Keratinocyte (primary cell): ENCODE results near the gene UCKL1. TPM values are rescaled to one million over a fixed set of nuclear protein-coding genes. Genes with fewer than 3 reads are reported as not detected.
"Not testable (repeated sequence)": the region's sequence is repeated elsewhere in the genome, so short reads cannot be mapped to it uniquely, and the experiment has no call there.

Source experiments
- DNase-seq: peaks from one replicate; pipeline ENCODE4 v3.0.0-alpha.2; 2011; ENCODE audit warnings: low read depth, missing footprints, low spot score
- FAIRE-seq: peaks from 2 replicates; lab custom pipeline; 2011; peaks lifted over from hg19 to GRCh38; lab: Jason Lieb, UNC
- H2AFZ ChIP-seq: 2 replicates; pipeline ENCODE4 v1.6.0; 2012; ENCODE audit warnings: low read length, control low read depth, inconsistent platforms; ENCODE audit not compliant: control insufficient read depth
- H3K27ac ChIP-seq: 2 replicates; pipeline ENCODE4 v1.5.1; 2011; ENCODE audit warnings: low read length; ENCODE audit not compliant: control insufficient read depth, insufficient read depth
- H3K27me3 ChIP-seq: 3 replicates; pipeline ENCODE4 v1.6.0; 2011; ENCODE audit warnings: low read length; ENCODE audit not compliant: control insufficient read depth, insufficient read depth; ENCODE audit errors: extremely low read depth
- H3K36me3 ChIP-seq, 2 experiments: 2 replicates in 1 of 2; 3 replicates in 1 of 2; pipeline ENCODE4 v1.5.1; 2011; ENCODE audit warnings: low read length in 2 of 2, mild to moderate bottlenecking in 1 of 2; ENCODE audit not compliant: control insufficient read depth in 2 of 2, insufficient read depth in 2 of 2; ENCODE audit errors: extremely low read depth in 1 of 2
- H3K4me1 ChIP-seq: 3 replicates; pipeline ENCODE4 v1.5.1; 2011; ENCODE audit warnings: low read length; ENCODE audit not compliant: control insufficient read depth, insufficient read depth; ENCODE audit errors: extremely low read depth
- H3K4me2 ChIP-seq: 3 replicates; pipeline ENCODE4 v1.6.0; 2011; ENCODE audit warnings: low read depth, low read length; ENCODE audit not compliant: control insufficient read depth, insufficient read depth; ENCODE audit errors: extremely low read depth
- H3K4me3 ChIP-seq, 3 experiments: fragments of 200-600 bp in 1 of 3; sonication (generic) in 1 of 3; 2 replicates in 2 of 3; 3 replicates in 1 of 3; pipeline ENCODE4 v1.5.1; 2011 to 2016; ENCODE audit warnings: low read length in 3 of 3, mild to moderate bottlenecking in 3 of 3, control low read depth in 2 of 3, inconsistent platforms in 1 of 3, low read depth in 1 of 3, mixed read lengths in 1 of 3, mixed run types in 1 of 3, moderate library complexity in 1 of 3; ENCODE audit not compliant: control insufficient read depth in 2 of 3, insufficient read depth in 2 of 3; ENCODE audit errors: extremely low read depth in 1 of 3
- H3K79me2 ChIP-seq: 2 replicates; pipeline ENCODE4 v1.6.0; 2012; ENCODE audit warnings: low read length; ENCODE audit not compliant: control insufficient read depth, insufficient read depth
- H3K9ac ChIP-seq: 3 replicates; pipeline ENCODE4 v1.6.0; 2011; ENCODE audit warnings: low read length; ENCODE audit not compliant: control insufficient read depth, insufficient read depth; ENCODE audit errors: extremely low read depth
- H3K9me1 ChIP-seq: 3 replicates; pipeline ENCODE4 v1.6.0; 2011; ENCODE audit warnings: low read length; ENCODE audit not compliant: control insufficient read depth, insufficient read depth; ENCODE audit errors: extremely low read depth
- H3K9me3 ChIP-seq: 2 replicates; pipeline ENCODE4 v1.5.1; 2012; ENCODE audit warnings: low read depth, low read length; ENCODE audit not compliant: control insufficient read depth
- H4K20me1 ChIP-seq: 3 replicates; pipeline ENCODE4 v1.6.0; 2011; ENCODE audit warnings: low read length; ENCODE audit not compliant: control insufficient read depth, insufficient read depth; ENCODE audit errors: extremely low read depth
- EZH2 ChIP-seq: IDR thresholded peaks from one replicate; pipeline ENCODE4 v1.6.1; 2012; ENCODE audit warnings: inconsistent platforms, mild to moderate bottlenecking, low read length, moderate library complexity
- dilution Hi-C: fragments of 300-500 bp; cut with MboI; formaldehyde crosslinking; loops from one replicate; pipeline ENCODE4 v1.7.0; 2020; ENCODE audit warnings: low sequenced_read_pairs; ENCODE audit not compliant: extremely low pct_ligation_motif_present
- polyA plus RNA-seq, 5 experiments: library from polyadenylated mRNA; depleted of rRNA in 3 of 5; stranded (reverse) in 3 of 5; stranded (forward) in 1 of 5; unstranded in 1 of 5; fragments of >200 nt; gene quantifications; 1 replicate in 1 of 5; 2 replicates in 3 of 5; 3 replicates in 1 of 5; pipeline versions ENCODE4 v1.2.1 to v1.2.3, GENCODE V29; 2011 to 2012; ENCODE audit warnings: missing spikeins in 2 of 5, low read depth in 1 of 5, low replicate concordance in 1 of 5
- TF ChIP-seq, protein P1 (sequence below), 3 experiments: IDR thresholded peaks in 1 of 3; conservative IDR thresholded peaks in 1 of 3; optimal IDR thresholded peaks in 1 of 3; 2 replicates in 2 of 3; 3 replicates in 1 of 3; pipeline versions ENCODE3 to v1.5.1; 2011; ENCODE audit warnings: low read length in 3 of 3, mild to moderate bottlenecking in 3 of 3, moderate library complexity in 2 of 3, control low read depth in 1 of 3, inconsistent platforms in 1 of 3; ENCODE audit not compliant: insufficient read depth in 2 of 3; ENCODE audit errors: extremely low read depth in 1 of 3

The UCKL1 gene
- polyA plus RNA-seq, 1 donor (not counting 4 experiments of a cell fraction or from before 2014, with no cell fraction given) = 24.1 TPM

GRCh38 chr20:63919130-63919529 lies 37.1 kb downstream of the UCKL1 start:
- dilution Hi-C loops = no loop called here
- Histone ChIP-seq H3K4me3 (no peak overlapping the region), H3K36me3 (peaks cover 12 to 14% of the 10 kb centered on the region in 2 experiments), H3K4me2 (no peak overlapping the region), H2AFZ (no peak overlapping the region), H3K9me3 (no peaks in the 10 kb centered on the region), H3K27me3 (no peaks in the 10 kb centered on the region), H4K20me1 (peaks cover 3% of the 10 kb centered on the region), H3K27ac (no peak overlapping the region), H3K9me1 (no peaks in the 10 kb centered on the region), H3K4me1 (no peaks in the 10 kb centered on the region), H3K9ac (no peak overlapping the region), H3K79me2 (peaks cover 88% of the 10 kb centered on the region)
- no peak for TF ChIP-seq EZH2
- TF ChIP-seq, protein P1, sequence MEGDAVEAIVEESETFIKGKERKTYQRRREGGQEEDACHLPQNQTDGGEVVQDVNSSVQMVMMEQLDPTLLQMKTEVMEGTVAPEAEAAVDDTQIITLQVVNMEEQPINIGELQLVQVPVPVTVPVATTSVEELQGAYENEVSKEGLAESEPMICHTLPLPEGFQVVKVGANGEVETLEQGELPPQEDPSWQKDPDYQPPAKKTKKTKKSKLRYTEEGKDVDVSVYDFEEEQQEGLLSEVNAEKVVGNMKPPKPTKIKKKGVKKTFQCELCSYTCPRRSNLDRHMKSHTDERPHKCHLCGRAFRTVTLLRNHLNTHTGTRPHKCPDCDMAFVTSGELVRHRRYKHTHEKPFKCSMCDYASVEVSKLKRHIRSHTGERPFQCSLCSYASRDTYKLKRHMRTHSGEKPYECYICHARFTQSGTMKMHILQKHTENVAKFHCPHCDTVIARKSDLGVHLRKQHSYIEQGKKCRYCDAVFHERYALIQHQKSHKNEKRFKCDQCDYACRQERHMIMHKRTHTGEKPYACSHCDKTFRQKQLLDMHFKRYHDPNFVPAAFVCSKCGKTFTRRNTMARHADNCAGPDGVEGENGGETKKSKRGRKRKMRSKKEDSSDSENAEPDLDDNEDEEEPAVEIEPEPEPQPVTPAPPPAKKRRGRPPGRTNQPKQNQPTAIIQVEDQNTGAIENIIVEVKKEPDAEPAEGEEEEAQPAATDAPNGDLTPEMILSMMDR (optimal IDR thresholded peaks at IDR 0.05 in 1 of 3, IDR thresholded peaks at IDR 0.05 in 1 of 3, conservative IDR thresholded peaks at IDR 0.05 in 1 of 3; ENCODE audit: extremely low read depth in 1 of 3, insufficient read depth in 2 of 3, low read length in 3 of 3) = no peak
- DNase-seq (no peak), FAIRE-seq (no peak)

DNA sequence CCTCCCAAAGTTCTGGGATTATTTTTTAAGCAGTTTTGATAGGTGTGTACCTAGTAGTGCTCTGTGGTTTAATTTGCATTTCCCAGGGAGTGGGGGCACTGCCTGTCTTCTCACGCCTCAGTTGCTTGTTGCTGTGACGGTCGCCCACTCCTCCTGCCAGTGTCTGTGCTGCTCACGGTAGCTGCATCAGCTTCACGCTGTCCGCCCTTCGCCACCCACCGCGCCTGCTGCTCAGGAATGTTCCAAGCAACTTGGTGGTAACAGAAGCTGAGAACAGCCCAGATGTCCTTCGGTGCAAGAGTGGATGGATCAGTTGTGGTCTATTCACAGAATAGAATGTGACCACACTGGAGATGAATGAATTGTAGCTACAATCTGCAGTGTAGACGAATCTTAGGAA lies 38.4 kb downstream of the UCKL1 start:
- H3K4me3 ChIP-seq = no peak overlapping the region
- FAIRE-seq (no peak), DNase-seq (no peak)
- H3K79me2 ChIP-seq = peaks cover 88% of the 10 kb centered on the region
- H3K27me3 ChIP-seq = no peaks in the 10 kb centered on the region
- H3K9ac ChIP-seq = no peak overlapping the region
- no peaks in the 10 kb centered on the region for H3K9me3 ChIP-seq
- TF ChIP-seq EZH2 = no peak
- TF ChIP-seq, protein P1 (optimal IDR thresholded peaks at IDR 0.05 in 1 of 3, IDR thresholded peaks at IDR 0.05 in 1 of 3, conservative IDR thresholded peaks at IDR 0.05 in 1 of 3; ENCODE audit: extremely low read depth in 1 of 3, insufficient read depth in 2 of 3, low read length in 3 of 3) = no peak
- H4K20me1 ChIP-seq = no peaks in the 10 kb centered on the region
- dilution Hi-C loops = no loop called here
- no peaks in the 10 kb centered on the region for H3K4me1 ChIP-seq
- no peak overlapping the region for H3K4me2 ChIP-seq
- H3K9me1 ChIP-seq = no peaks in the 10 kb centered on the region
- H3K27ac ChIP-seq = no peak overlapping the region
- no peak overlapping the region for H2AFZ ChIP-seq
- peaks cover 14 to 15% of the 10 kb centered on the region in 2 experiments for H3K36me3 ChIP-seq

DNA sequence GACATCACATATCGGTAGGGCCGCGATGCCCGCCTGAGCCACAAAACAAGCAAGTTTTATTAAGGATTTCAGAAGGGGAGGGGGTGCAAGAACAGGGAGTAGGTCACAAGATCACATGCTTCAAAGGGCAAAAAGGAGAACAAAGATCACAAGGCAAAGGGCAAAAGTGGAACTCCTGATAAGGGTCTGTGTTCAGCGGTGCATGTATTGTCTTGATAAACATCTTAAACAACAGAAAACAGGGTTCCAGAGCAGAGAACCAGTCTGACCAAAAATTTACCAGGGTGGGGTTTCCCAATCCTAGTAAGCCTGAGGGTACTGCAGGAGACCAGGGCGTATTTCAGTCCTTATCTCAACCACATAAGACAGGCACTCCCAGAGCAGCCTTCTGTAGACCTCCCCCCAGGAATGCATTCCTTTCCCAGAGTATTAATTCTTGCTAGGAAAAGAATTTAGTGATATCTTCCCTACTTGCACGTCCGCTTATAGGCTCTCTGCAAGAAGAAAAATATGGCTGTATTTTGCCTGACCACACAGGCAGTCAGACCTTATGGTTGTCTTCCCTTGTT lies 39.8 kb downstream of the UCKL1 start:
- dilution Hi-C loops, H2AFZ ChIP-seq, H3K27ac ChIP-seq, H3K27me3 ChIP-seq, H3K9me1 ChIP-seq, H3K4me3 ChIP-seq, H3K9ac ChIP-seq, H3K9me3 ChIP-seq, H3K4me2 ChIP-seq, DNase-seq, H4K20me1 ChIP-seq, FAIRE-seq: not testable (repeated sequence)
- peaks cover 10% of the 10 kb centered on the region for H3K4me1 ChIP-seq
- H3K79me2 ChIP-seq = peaks cover 88% of the 10 kb centered on the region
- H3K36me3 ChIP-seq = peaks cover 10 to 14% of the 10 kb centered on the region in 2 experiments
